Left ventricle myocardium superior (tissue), 1 donor: ENCODE measurements around the gene TMEFF1. TPM values are rescaled to one million over a fixed set of nuclear protein-coding genes. Genes with fewer than 3 reads are reported as not detected.
A peak's percentile ranks its signal among the peaks of the same experiment; 100 is the strongest.
"Not testable (repeated sequence)": the region's sequence is repeated elsewhere in the genome, so short reads cannot be mapped to it uniquely, and the experiment has no call there.

ENCODE experiments used
- ATAC-seq: fragments of 200-7000 bp; cut with Tn5 transposase; one replicate; pipeline ENCODE4 v1.9.1; 2020; ENCODE audit warnings: mild to moderate bottlenecking, moderate library complexity
- DNase-seq: peaks from one replicate; pipeline ENCODE4 v3.0.0-alpha.2; 2020
- intact Hi-C: fragments of 100-400 bp; cut with micrococcal nuclease; formaldehyde crosslinking; loops from one replicate; pipeline ENCODE4 v1.11.0; 2022
- long read RNA-seq: library from polyadenylated mRNA; unstranded; transcript quantifications from one replicate; pipeline ENCODE4 v2.0.0, GENCODE V29; 2021
- total RNA-seq: library from RNA; stranded (reverse); fragmentation: NEBNext Ultra II Directional; extraction: Animal tissue kit (Norgen Biotek cat#: 25700); gene quantifications from one replicate; pipeline ENCODE4 v1.2.1, GENCODE V29; 2021
- donor health status: DM: no; HTN: yes; CAD: no; lungs with severe emphysema.

TMEFF1 gene, protein sequence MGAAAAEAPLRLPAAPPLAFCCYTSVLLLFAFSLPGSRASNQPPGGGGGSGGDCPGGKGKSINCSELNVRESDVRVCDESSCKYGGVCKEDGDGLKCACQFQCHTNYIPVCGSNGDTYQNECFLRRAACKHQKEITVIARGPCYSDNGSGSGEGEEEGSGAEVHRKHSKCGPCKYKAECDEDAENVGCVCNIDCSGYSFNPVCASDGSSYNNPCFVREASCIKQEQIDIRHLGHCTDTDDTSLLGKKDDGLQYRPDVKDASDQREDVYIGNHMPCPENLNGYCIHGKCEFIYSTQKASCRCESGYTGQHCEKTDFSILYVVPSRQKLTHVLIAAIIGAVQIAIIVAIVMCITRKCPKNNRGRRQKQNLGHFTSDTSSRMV
- total RNA-seq: not detected
- long read RNA-seq: 0 reads

- peak; percentile 61 for DNase-seq
- ATAC-seq: peak; percentile 83
- intact Hi-C loops: no loop called here
These were observed at the start of gene TMEFF1 for GRCh38 chr9:100472788-100473275. TSS of gene TMEFF1 (plus strand) at chr9:100473149. CDS start at chr9:100473545, 396 bp downstream.

GRCh38 chr9:100425758-100426157 is 47.2 kb upstream of the TMEFF1 start:
- DNase-seq: no peak
- intact Hi-C loops: no loop called here
- ATAC-seq: peak; percentile 9

GRCh38 chr9:100426189-100426529 is 46.8 kb upstream of the TMEFF1 start:
- intact Hi-C loops: no loop called here
- DNase-seq: no peak
- ATAC-seq: no peak

GRCh38 chr9:100426530-100427365 is 46.2 kb upstream of the TMEFF1 start, which contains the start of gene MSANTD3:
TSS of gene MSANTD3 (plus strand) at chr9:100427143. CDS start at chr9:100441939, 14,796 bp downstream.
- DNase-seq: peak; percentile 86
- peak; percentile 88 for ATAC-seq
- intact Hi-C loops: no loop called here

GRCh38 chr9:100427366-100428263 is 45.3 kb upstream of the TMEFF1 start:
- DNase-seq (peak; percentile 48), ATAC-seq (peak; percentile 48)
- intact Hi-C loops: no loop called here

DNA sequence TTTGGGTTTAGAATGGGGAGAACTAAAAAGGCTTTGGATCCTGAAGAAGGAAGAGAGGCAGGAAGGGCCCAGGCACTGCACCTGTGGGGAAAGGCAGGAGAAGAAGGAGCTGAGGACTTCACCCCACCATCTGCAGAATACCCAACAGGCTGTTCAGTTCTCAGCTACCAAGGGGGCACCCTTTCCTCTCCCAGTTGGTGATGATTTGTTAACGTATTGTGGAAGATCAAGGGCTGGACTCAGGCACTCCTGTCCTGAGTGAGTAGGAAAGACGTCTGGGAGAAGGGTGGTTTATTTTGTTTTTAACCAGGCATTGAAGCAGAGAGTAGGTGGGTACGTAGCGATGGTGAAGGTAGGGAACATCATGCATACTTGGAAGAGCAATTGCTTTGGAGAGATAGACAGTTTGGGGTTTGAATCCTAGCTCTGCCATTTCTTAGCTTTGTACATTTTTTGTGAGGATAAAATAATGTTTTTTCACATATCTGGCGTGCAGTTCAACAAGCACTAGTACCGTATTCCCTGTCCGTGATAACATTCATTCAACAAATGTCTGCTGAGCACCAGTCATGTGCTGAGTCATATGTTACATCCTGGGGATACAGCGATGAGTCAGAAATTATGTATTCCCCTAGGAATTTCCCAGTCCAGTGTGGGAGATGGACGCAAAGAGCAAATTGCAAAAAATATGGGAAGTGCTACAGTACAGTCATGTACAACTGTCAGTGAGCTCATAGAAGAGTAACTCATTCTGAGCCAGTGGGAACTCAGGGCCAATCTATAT is 43.9 kb upstream of the TMEFF1 start:
- intact Hi-C loops: no loop called here
- DNase-seq (no peak), ATAC-seq (peak; percentile 44)

DNA sequence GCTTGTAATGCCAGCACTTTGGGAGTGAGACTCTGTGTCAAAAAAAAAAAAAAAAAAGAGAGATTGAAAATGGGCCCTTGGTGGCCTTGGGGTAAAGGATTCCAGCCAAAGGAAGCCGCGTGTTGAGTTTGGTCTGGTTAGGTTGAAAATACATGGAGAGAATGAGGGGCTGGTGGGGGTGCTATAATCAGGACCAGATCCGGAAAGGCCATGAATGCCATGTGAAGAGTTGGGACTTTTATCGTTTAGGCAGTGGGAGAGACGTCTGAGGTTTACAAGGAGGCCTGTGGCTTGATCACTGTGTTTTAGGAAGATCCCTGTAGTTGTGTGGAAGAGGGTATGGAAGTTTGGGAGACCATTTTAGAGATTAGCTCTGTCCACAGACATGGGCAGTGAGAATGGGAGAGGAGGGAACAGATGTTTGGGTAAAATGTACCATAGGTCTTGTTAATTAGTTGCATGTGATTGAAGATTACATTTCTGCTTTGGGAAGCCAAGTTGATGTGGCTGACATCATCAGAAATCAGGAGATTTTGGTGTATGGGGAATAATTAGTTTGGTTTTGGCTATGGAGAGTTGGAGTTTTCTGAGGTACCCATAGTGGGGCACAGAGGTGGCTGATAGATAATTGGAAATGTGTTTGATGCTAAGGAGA is 42.5 kb upstream of the TMEFF1 start:
- DNase-seq: no peak
- ATAC-seq: no peak
- intact Hi-C loops: no loop called here

- DNase-seq: no peak
- no peak for ATAC-seq
- intact Hi-C loops: no loop called here
These were observed 41.1 kb upstream of the TMEFF1 start for GRCh38 chr9:100431886-100432285.

DNA sequence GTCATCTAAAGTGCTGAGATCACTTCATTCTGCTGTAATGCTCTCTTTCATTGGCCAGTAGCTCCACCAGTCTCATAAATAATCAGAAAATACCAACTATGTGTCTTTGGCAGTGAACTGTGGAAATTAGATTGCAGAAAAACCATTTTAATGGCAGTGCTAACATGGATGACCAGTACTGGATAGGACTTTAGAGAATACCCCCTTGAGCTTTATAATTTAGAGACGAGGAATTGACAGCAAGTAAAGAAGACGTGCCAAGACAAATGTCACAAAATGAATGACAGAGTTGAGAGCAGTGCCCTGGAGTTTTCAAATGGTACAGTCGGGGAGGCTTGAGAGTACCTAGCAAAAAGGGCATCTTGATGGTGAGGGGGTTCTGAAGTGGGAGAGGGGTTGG is 40.2 kb upstream of the TMEFF1 start:
- ATAC-seq: no peak
- intact Hi-C loops: no loop called here
- DNase-seq: no peak

GRCh38 chr9:100436571-100436970 is 36.4 kb upstream of the TMEFF1 start:
- DNase-seq: no peak
- no peak for ATAC-seq
- intact Hi-C loops: no loop called here

DNA sequence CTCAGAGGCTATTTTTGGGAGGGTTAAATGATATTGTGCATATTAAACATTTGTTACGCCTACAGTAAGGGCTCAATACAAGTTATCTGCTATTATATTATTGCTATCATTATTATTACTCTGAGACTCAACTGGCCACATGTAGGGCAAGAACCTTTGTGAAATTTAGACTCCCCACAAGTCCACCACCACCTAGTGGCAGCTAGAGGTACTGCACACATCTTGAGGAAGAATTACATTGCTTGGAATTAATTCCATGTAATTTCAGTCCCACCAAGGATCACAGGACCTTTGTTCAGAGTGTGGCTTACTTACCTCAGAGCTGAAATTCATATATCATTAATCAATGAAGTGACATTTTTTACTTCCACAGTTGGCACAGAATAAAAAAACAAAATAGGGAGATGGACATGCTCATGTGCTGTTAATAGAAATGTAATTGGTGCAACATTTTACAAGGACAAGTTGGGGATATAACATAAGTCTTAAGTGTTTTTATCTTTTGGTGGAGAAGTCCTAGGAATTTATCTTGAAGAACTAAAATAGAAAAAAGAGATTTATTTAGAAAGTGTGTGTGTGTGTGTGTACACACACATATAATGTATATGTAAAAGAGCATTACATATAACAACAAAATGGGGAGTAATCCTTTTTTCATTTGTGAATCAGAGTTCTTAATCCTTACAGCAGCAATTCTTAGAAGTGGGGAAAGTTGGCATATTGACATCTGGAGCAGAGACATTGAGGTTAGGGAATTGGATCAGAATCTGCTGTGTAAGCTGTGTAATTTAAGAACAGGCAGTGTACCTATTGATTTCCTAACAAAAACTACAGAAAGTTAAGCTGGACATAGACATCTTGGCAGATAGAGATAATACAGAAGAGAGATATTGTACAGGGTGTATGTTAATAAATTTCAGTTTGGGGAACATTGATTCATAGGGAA is 34.8 kb upstream of the TMEFF1 start:
- intact Hi-C loops: no loop called here
- peak; percentile 55 for ATAC-seq
- peak; percentile 43 for DNase-seq

GRCh38 chr9:100440071-100440470 is 32.9 kb upstream of the TMEFF1 start:
- intact Hi-C loops: no loop called here
- ATAC-seq: no peak
- DNase-seq: no peak

GRCh38 chr9:100440487-100440886 is 32.5 kb upstream of the TMEFF1 start:
- ATAC-seq, intact Hi-C loops, DNase-seq: not testable (repeated sequence)

DNA sequence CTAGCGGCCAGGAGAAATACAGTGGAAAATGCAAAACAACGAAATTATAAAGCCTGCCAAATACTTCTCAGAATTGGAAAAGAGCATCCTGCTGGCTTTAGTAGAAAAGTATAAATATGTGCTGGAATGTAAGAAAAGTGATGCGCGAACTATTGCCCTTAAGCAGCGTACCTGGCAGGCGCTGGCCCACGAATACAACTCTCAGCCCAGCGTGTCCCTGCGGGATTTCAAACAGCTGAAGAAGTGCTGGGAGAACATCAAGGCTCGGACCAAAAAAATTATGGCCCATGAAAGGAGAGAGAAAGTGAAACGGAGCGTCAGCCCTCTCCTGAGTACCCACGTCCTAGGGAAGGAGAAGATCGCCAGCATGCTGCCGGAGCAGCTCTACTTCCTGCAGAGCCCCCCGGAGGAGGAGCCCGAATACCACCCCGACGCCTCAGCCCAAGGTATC is 31.0 kb upstream of the TMEFF1 start:
- intact Hi-C loops: no loop called here
- no peak for ATAC-seq
- no peak for DNase-seq

GRCh38 chr9:100443781-100444768 is 28.9 kb upstream of the TMEFF1 start:
- intact Hi-C loops: no loop called here
- ATAC-seq: no peak
- no peak for DNase-seq
